Melanocyte of skin (primary cell): ENCODE results near the gene RDX. TPM values are rescaled to one million over a fixed set of nuclear protein-coding genes. Genes with fewer than 3 reads are reported as not detected.

Experiments
- total RNA-seq, 2 donors: library from RNA; depleted of rRNA; stranded (reverse); fragments of >200 nt; gene quantifications; 2 replicates each; pipeline ENCODE4 v1.2.3, GENCODE V29; 2012

Gene RDX
- 100 to 1,000 TPM; 139 to 173 TPM for total RNA-seq

DNA sequence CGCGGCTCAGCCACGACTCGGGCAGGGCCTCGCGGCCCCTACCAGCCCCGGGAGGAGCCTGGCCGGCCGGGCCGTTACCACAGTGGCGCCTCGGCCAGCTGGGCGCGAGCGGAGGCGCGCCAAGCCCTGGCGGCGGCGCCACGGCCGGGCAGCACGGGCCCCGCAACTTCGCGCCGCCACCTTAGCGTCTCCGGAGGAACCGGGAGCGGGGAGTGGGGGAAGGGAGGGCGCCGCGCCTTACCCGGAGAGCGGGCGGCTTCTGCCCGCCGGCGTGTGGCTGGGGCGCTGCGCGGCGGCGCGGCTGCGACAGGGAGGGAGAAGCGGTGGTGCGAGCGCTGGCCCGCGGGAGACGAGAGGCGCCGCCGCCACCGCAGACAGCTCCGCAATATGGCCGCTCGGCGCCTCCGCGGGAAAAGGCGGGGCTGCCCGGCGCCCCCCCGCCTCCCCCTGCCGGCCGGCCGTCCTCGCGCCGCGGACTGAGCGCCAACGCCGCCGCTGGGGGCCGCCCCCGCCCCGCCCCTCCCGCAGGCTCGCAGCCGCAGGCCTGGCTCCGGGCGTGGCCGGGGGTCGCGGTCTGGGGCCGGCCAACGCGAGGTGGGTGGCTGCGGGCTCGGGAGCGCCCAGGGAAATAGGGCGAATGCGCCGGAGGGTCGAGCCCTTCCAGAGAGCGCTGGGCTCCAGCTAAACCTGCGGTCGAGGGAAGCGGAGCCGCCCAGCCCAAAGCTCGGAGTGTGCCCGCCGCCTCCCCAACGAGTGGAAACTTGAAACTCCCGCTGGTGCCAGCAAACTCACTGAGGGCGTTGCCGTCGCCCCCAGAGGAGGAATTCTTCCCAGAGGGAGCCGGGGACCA, at the start of gene RDX:
RDX (minus strand) TSS at position 389 of the 850 bp plus-strand sequence. CDS start 16,922 bp downstream, outside the sequence.

Other genes with a start within 250 kb of the RDX start
- 10 to 100 TPM; 29.6 to 49.6 TPM for gene ZC3H12C, start 203.2 kb downstream of the RDX start, total RNA-seq
- gene FDX1, start 133.3 kb upstream of the RDX start, total RNA-seq: 10 to 100 TPM in 1 of 2 donors, 1 to 10 TPM in 1; 7.9 to 15.7 TPM